HG03354 (cell line): Measurements from ENCODE around the gene KCNJ16.

ENCODE experiments used
- ATAC-seq: cut with Tn5 transposase; IDR thresholded peaks from one replicate; pipeline ENCODE4 v1.9.1; 2021; ENCODE audit warnings: mild to moderate bottlenecking; ENCODE audit not compliant: unreplicated experiment, poor library complexity, severe bottlenecking

Gene KCNJ16

DNA sequence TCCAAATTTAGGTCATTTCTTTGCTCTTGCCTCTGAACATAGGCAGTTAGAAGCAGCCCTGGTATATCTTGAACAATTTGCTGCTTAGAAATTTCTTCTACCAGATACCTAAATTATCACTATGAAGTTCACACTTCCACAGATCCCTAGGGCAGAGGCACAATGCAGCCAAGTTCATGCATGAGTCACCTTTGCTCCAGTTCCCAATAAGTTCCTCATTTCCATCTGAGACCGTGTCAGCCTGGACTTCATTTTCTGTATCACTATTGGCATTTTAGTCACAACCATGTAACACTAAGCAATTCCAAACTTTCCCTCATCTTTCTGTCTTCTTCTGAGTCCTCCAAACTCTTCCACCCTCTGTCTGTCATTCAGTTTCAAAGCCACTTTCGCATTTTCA, 45.0 kb downstream of the KCNJ16 start:
- ATAC-seq, result no peak

DNA sequence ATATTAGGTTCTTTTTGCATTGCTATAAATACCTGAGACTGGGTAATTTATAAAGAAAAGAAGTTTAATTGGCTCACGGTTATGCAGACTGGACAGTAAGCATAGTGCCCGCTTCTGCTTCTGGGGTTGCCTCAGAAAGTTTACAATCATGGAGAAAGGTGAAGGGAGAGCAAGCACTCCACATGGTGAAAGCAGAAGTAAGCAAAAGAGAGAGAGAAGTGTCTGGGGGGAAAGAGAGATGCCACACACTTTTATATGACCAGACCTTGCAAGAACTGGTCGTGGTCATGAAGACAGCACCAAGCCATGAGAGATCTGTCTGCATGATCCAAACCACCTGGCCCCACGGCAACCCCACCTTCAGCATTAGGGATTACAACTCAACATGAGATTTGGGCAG, 45.4 kb downstream of the KCNJ16 start:
- ATAC-seq, result no peak

DNA sequence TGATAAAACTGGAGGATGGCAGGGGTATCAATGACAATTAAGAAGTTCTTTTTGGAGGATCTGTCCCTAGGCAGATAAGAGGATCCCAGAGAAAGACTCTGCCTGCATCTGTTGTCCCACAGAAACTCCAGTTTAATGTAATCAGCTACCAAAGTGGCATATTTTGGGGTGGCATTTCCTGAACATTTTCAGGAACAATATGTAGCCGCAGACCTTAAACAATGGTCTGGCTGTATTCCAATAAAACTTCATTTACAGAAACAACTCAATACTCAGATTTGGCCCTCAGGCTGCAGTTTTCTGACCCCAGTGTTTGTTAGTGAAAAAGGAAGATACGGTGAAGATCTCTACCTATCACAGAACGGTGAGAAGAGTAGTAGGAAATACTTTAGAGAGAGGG, 46.1 kb downstream of the KCNJ16 start:
- no peak for ATAC-seq

DNA sequence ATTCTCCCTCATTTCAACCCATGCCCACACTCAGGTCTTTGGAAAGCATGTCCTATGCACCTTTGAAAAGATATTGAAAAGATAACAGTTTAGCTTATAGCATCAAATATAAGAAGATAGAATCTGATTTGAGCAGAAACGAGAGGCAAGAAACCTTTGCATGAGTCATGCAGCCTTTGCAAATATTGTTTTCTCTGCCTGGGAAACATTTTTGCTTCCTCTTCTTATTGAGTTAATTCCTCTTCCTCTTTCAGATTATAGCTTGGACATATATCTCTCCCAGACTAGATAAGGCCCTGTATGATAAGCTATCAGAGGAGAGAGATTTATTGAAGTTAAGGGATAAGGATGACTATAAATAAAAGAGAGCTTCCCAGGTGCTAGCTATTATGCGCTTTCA, 48.2 kb downstream of the KCNJ16 start:
- ATAC-seq, result no peak

DNA sequence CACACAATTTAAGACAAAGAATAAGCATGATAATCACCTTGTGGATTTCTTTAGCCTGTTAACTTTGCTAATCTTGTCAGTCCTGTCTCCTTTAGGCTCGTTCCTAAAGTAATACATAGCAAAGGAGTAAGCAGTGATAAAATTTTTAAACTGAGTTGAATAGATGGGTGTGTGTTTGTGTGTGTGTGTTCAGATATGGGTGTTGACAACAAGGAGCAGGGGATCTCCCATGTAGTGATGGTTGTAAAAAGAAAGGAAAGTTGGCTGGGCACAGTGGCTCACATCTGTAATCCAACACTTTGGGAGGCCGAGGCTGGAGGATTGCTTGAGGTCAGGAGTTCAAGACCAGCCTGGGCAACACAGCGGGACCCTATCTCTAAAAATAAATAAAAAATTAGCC, 49.7 kb downstream of the KCNJ16 start:
- ATAC-seq, result no peak

DNA sequence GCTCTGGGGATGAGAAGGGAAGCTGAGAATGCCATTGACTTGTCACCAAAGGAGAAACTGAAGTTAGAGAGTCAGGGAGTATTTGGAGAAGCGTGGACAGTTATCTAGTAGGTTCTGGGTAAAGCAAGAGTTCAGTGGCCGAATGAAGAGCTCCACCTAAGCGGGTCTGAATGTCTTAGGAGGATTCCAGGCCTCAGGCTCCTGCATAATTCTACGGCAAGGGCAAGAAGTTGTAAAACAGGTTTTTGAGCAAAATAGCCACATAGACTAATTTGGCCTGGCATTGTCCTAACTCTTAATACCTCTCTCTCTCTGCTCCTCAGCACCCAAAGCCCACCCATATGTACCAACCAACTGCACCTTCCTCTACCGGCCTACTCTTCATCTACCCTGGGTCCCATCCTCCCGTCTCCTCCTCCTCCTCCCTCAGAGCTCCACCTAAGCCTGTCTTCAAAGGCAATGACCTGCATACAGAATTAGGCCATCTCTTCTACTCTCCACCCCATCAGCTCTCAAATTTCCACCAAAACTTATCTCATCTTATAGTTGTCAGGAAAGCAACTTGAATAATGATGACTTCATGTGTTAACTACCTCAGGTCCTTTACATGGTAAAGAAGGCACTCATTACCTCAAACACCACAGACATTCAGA, 52.3 kb downstream of the KCNJ16 start:
- no peak for ATAC-seq

DNA sequence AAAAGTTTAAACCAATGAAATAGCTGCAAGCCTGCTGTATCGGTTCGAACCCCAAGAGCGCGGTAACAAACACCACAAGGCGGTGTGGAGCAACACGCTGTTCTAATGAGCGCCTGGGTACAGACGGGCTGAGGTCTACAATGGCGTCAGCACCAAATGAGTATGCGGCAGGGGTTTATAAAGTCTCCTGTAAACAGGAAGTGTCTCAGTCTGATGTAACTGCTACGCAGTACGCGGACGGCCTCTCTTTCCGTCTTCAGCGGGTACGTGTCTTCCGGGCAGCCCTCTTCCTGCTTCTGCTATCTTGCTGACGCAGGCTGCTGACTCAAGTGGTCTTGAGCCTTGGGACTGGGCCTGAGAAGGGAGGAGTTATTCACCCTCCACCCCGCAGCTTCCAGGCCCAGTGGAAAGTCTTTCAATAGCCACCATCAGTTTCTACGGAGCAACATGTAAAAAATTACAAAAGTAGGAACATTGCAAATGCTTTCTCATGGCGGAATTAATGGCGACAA, 53.8 kb downstream of the KCNJ16 start:
- ATAC-seq, result no peak

DNA sequence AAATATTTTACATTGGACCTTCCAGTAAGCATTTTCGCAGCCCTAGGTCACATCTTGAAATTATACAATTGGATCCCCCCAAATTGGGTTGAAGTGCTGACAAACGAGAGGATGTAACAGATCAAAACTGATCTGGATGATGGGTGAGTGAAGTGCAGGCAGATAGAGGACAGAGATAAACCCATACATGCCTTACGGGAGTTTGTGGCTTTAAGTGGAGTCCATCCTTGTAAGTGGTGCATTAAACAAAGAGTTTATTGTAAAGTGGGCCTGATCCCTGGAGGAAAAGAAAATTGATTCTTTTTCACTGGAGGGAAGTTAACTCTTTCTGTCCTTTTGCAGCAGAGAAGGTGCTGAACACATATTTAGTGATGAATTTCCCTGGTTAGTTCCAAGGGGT, 55.3 kb downstream of the KCNJ16 start:
- ATAC-seq, result no peak

DNA sequence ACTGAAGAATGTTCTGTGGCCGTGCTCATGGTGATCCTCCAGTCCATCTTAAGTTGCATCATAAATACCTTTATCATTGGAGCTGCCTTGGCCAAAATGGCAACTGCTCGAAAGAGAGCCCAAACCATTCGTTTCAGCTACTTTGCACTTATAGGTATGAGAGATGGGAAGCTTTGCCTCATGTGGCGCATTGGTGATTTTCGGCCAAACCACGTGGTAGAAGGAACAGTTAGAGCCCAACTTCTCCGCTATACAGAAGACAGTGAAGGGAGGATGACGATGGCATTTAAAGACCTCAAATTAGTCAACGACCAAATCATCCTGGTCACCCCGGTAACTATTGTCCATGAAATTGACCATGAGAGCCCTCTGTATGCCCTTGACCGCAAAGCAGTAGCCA, 57.5 kb downstream of the KCNJ16 start:
- no peak for ATAC-seq

DNA sequence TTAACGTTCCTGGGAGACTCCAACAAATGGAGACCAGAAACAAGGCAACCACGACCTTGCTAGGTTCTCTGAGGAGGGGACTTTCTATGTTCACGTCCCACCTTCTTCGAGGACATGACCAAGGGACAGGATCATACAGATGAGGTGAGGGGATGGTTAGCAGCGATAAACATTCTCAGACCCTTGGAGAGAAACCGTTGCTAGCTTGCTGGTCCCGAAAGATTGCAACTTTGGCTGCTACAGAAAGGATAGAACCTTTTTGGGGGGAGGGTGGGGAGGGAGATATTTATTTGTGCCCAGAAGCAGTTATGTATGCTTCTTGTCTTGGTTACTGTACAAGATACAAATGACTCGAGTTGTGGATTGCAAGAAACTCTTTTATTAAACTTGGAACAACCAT, 59.0 kb downstream of the KCNJ16 start:
- no peak for ATAC-seq

DNA sequence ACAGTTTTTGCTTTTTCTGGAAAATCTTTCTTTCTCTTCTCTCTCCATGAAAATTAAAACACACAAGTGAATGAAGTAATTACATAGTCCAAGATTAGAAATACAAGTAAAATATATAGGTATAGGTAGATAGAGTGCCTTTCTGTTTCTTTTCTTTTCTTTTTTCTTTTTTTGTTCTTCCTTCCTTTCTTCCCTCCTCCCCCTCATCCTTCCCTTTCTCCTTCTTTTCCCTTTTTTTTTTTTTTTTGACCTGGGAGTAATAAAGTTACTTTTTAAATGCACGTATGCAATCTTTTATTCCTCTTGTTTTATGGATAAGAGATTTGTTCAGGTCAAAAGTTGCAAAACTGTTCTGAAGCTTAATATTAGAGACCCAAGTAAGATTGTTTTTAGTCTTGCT, 59.8 kb downstream of the KCNJ16 start:
- ATAC-seq, result no peak

DNA sequence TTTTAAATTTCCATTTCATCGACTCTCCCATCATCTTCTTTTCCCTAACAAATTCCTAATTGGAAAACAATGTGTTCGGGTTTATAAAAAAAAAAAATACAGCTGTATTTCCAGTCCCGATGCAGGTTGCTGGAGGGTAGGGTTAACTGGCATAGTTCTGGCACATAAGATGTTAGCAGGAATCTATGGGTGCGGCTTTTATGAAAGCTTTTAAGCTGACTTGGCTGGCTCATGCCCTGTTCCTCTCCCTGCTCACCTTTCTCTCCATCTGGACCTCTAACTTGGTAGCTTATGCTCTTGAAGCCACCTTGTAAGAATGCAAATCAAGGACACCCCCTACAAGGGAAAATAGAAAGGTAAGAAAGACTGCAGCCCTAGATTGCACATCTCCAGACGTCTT, 61.1 kb downstream of the KCNJ16 start:
- no peak for ATAC-seq

DNA sequence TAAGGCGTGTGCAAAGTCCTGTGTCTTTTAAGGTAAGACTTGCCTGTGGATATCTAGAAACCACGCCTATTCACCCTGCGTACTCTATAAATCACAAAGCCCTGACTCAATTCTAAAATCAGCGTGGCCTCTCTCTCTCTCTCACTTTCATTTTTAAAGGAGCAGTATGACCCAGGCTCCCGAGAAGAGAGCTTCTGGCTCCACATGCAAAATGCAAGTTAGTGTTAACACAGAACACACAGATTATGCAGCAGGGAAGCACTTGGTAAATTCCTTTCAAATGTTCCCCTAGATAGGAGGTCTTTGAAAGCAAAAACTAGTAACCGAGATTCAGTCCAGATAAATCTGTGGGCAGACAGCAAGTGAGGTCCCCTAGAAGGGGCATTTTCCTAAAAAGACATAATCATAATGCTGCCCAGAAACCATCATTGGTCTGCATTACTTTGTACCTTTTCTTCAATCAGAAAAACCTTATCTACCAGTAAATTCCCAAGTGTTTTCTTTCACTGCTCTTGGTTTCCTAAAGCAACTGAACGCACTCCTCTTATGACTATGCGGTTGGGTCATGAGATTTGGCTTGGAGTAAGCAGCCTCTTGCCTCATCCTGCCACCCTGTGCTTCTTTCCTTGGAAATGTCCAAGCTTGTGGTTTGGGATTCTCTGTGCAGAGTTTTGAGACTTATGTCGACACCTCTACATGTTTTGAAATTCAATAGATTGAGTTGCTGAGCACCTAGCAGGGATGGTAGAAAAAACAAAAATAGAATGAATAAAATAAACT, 62.6 kb downstream of the KCNJ16 start:
- peak; percentile 100 for ATAC-seq

DNA sequence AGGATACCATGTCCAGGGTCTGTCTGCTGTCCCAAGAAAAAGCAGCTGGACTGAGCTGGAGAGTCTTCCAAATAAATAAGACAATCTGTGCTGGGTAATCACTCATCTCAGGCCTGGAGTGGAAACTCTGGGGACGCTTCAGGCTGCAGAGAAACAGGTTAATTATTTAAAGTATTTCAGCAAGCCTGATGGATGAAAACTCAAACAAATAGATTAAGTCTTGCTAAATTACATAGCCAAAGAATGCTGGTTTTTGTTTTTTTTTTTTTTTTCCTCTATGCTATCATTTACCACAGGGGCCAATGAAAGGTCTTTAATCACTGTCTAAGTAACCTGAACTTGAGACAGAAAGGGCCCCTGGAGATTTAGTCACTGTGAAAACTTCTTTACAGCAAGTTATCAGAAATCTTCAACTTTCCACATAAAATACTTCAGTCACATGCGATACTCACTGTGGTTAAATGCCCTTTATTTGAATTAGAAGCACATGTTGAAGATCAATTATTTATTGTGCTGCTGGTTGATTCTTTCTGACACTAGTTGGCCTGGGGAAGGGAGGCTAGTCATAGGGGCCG, 63.4 kb downstream of the KCNJ16 start:
- ATAC-seq, result no peak

DNA sequence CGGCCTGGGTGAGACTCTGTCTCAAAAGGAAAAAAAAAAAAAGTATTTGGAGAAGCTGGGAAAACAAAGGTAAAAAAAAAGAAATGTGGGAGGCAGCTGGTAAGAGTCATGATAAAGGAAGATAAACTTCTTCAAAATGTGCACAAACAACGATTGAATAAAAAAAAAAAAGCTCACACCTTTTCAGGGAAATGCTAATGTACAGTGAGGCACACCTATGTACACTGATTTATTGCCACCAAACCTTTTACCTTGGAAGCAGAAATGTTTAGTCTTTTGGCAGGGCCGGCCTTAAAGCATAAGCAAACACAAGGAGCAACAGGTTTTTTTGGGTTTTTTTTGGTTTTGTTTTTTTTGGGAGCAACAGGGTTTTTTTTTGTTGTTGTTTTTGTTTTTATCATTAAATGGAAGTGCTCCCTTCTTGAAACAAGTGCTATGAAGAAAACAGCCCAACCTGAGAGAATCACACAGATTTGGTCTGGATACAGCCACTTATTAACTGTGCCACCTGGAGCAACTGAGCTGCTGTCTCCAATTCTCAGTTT, 64.5 kb downstream of the KCNJ16 start:
- no peak for ATAC-seq

DNA sequence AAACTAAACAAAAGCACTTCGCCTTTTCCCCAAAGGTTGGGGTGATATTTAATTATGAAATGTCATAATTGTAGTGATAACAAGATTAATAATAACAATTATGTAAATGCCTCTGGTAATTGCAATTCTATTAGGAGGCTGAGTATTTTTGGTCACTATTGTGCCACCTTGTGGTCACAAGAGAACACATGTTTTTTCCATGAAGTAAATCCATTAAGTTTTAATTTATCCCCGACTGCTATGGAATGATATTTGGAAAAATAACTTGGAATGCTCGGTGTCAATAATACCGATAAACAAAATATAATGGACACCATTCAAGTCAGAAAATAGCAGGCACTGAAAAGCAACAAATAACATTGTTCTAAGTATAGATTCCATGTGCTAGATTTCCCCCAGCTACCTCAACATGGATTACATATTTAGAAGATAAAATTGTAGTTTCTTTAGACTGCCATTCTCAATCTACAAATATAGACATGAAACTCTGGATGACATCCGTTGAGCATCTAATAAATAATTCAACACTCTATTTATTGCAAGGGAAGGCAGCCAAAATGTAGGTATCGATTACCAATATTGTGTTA, 69.3 kb downstream of the KCNJ16 start:
- ATAC-seq, result no peak

DNA sequence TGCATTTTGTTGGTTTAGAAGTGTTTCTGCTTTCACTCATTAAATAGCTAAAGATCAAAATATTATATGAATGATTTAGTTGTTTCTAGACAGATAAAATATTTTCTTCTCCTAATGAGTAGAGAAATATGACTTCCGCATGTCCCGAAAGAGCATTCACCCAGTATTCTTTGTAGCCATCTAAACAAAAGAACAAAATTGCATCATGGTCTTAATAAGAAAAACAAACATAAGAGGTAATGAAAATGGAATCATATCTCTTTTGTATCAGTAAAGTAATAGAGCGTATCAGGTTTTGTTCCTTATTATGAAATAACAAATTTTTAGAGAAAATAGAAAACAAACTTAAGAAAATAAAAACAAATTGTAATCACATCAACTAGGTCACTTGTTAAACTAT, 78.2 kb downstream of the KCNJ16 start:
- ATAC-seq, result no peak

DNA sequence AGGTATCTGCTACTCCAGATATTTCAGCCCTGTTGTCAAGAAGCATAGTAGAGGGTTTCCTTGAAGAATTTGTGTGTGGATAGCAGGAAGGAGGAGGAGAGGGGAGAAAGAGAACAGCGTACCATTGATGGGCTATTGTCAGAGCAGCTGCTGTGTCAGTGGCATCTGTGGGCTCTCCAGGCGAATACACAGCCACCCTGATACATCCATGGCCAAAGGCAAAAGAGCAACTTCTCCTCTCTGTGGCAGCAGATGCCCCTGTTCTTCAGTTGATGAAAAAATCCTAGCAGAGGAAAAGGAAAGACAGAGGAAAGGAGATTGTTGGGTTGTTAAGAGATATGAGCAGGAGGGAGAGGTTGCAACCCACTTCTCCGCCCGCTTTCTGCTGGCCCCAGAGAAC, 82.1 kb downstream of the KCNJ16 start:
- ATAC-seq, result no peak

DNA sequence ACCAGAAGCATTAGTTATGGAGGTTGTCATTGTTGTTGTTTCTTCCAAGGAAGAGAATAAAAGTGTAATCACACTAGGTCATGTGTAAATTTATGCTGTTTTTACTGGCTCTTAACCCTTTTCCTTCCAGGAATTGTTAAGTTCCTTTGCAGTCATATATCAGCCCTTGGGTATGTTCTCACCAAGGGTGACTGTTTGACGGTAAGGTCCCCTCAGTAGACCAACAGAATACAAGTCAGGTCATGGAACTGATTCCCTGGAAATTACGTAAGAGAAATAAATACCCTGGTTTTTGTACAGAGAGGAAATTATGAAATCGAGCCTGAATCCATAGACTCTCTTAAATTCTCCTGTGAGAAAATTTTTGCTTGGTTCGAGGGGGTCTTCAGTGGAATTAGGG, 83.2 kb downstream of the KCNJ16 start:
- no peak for ATAC-seq

DNA sequence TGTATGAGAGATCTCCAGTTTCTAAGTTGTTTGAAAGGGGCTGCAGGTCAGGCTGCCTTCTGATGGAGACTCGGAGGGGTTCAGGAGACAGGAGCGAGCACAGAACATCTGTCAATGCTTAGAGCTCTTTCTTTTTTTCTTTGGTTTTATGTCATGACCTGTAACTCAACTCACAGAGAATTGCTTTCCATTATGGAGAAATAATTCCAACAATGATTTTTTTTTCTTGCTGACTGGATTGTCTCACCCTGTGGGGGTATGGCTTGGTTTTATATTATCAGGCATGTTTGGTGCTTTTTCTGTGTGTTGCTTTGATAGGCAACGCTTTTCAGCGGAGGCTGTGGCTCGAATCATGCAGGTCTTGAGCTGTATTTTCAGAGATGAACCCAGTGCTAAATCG, 83.6 kb downstream of the KCNJ16 start:
- no peak for ATAC-seq
